ENCODE results near the gene ERMAP. TPM values are rescaled to one million over a fixed set of nuclear protein-coding genes. Genes with fewer than 3 reads are reported as not detected.

ERMAP gene
- total and polyA plus RNA-seq, 2 of the 8 experiments (the other 6 are each of a cell fraction or from before 2014, with no cell fraction given) = 2.5 to 3.9 TPM

- FAIRE-seq (no peak), DNase-seq (ENCODE audit: low read depth in 1 of 2, low spot score in 2 of 2) (no peak)
- H3K27ac ChIP-seq (ENCODE audit: low read depth, low read length) = no peak overlapping the region
- H3K9ac ChIP-seq (replicated peaks in 1 of 4; ENCODE audit: extremely low read depth in 1 of 4, low read depth in 3 of 4, low read length in 3 of 4) = no peak overlapping the region
- H2BK20ac ChIP-seq (ENCODE audit: low read length) = no peak overlapping the region
- H4K91ac ChIP-seq (replicated peaks; ENCODE audit: insufficient read length, low read length) = no peak overlapping the region
- WGBS, 2 experiments (ENCODE audit: extremely low coverage in 1 of 2, insufficient coverage in 1 of 2, insufficient read length in 1 of 2, insufficient replicate concordance in 2 of 2, low coverage in 1 of 2, low lambda C conversion rate in 2 of 2, missing lambda C conversion rate in 1 of 2) = 88% methylated on average over 18 of the region's 18 CpGs; no CpG with 5 or more reads in 1 of the 2 experiments
- H3K27me3 ChIP-seq (replicated peaks in 1 of 4; ENCODE audit: control insufficient read depth in 3 of 4, extremely low read depth in 1 of 4, insufficient read depth in 3 of 4, low read length in 3 of 4) = no peaks in the 10 kb centered on the region
- H2BK5ac ChIP-seq (ENCODE audit: low read depth, low read length) = no peak overlapping the region; the same call in 1 of the 2 replicates
- no peaks in the 10 kb centered on the region for H3K79me2 ChIP-seq (ENCODE audit: control insufficient read depth in 1 of 2, insufficient read depth in 2 of 2, low read length in 2 of 2)
- H2AFZ ChIP-seq (ENCODE audit: low read length) = no peak overlapping the region
- H3K23me2 ChIP-seq (ENCODE audit: low read depth, low read length) = no peaks in the 10 kb centered on the region
- no peak overlapping the region for H4K5ac ChIP-seq (ENCODE audit: insufficient read length, low read depth, low read length)
- no peaks in the 10 kb centered on the region for H3K79me1 ChIP-seq (ENCODE audit: low read depth, low read length)
- H3K4ac ChIP-seq (replicated peaks; ENCODE audit: insufficient read length, low read depth, low read length) = no peak overlapping the region
- H3K23ac ChIP-seq (ENCODE audit: insufficient read length) = no peak overlapping the region
- TF ChIP-seq CBX5 (IDR thresholded peaks at IDR 0.05; ENCODE audit: low read depth, low read length) = no peak
- H2BK15ac ChIP-seq (ENCODE audit: low read length) = no peak overlapping the region
- H3K4me1 ChIP-seq (replicated peaks in 1 of 4; ENCODE audit: control insufficient read depth in 3 of 4, insufficient read depth in 4 of 4, low read length in 3 of 4) = peaks cover 0 to 8% (median under 1%) of the 10 kb centered on the region in 4 experiments; a peak in 2 of 7 replicates
- H4K8ac ChIP-seq (ENCODE audit: extremely low read depth, insufficient read depth, low read length) = no peak overlapping the region; the same call in 1 of the 2 replicates
- H2BK12ac ChIP-seq (ENCODE audit: low read depth, low read length) = no peak overlapping the region
- no peaks in the 10 kb centered on the region for H3K9me3 ChIP-seq (ENCODE audit: insufficient read depth in 2 of 2, low read depth in 1 of 2, low read length in 1 of 2)
- no peak overlapping the region for H3K4me2 ChIP-seq (ENCODE audit: insufficient read depth in 1 of 2, low read depth in 2 of 2, low read length in 2 of 2)
- H3K56ac ChIP-seq (replicated peaks; ENCODE audit: insufficient read length, low read depth, low read length) = no peak overlapping the region
- no peak overlapping the region for H3K14ac ChIP-seq (ENCODE audit: insufficient read length)
- peaks cover 0 to 2% of the 10 kb centered on the region in 2 experiments for H4K20me1 ChIP-seq (replicated peaks in 1 of 2; ENCODE audit: control insufficient read depth in 1 of 2, insufficient read depth in 2 of 2, low read length in 2 of 2)
- H3K4me3 ChIP-seq (ENCODE audit: extremely low read depth in 1 of 4, insufficient read depth in 2 of 4, low read depth in 3 of 4, low read length in 4 of 4) = no peak overlapping the region
- H3K18ac ChIP-seq (ENCODE audit: extremely low read depth, low read length) = no peak overlapping the region
- CTCF ChIA-PET (ENCODE audit: partially characterized antibody) = interaction anchor here (1.0 to 4.7 kb wide), 5 partner anchors 11 to 289 kb away, joined by 3 to 22 read pairs (median 4); no protein-coding TSS in a partner anchor
- POLR2A ChIA-PET (ENCODE audit: partially characterized antibody) = interaction anchor here (1.0 to 2.3 kb wide), 2 partner anchors 9 to 10 kb away, joined by 4 to 9 read pairs; no protein-coding TSS in a partner anchor
- H3K36me3 ChIP-seq (ENCODE audit: control insufficient read depth in 2 of 4, insufficient read depth in 4 of 4, low read length in 3 of 4) = peaks cover 0 to 10% (median 3%) of the 10 kb centered on the region in 4 experiments; a peak in 3 of 8 replicates
- H2AK5ac ChIP-seq (ENCODE audit: low read depth, low read length) = no peak overlapping the region
- H2BK120ac ChIP-seq (replicated peaks; ENCODE audit: low read depth, low read length) = no peak overlapping the region
Observed at GRCh38 chr1:42784547-42784945, 32.4 kb upstream of the ERMAP start.

All from H1 (cell line).